Left hindlimb (tissue), 1 donor: ENCODE data around the gene OSBPL1A.

ENCODE experiments used
- DNase-seq: peaks from one replicate; pipeline ENCODE4 v3.0.0-alpha.2; 2018

Gene OSBPL1A

GRCh38 chr18:24397694-24398368, at the start of gene OSBPL1A:
Gene OSBPL1A, minus strand, starts transcription at chr18:24397824. Its CDS starts 20,291 bp downstream, at chr18:24377533.
- peak; percentile 96 for DNase-seq

- no peak for DNase-seq
Measured at GRCh38 chr18:24446953-24447538, 49.4 kb upstream of the OSBPL1A start.

GRCh38 chr18:24446453-24446852, 48.8 kb upstream of the OSBPL1A start:
- DNase-seq = no peak

- DNase-seq = no peak
Measured at GRCh38 chr18:24443870-24444269, 46.2 kb upstream of the OSBPL1A start.

- DNase-seq = no peak
Measured at GRCh38 chr18:24436939-24437338, 39.3 kb upstream of the OSBPL1A start.

GRCh38 chr18:24432618-24433017, 35.0 kb upstream of the OSBPL1A start:
- DNase-seq = no peak

- DNase-seq = no peak
Measured at GRCh38 chr18:24429188-24429587, 31.6 kb upstream of the OSBPL1A start.

- no peak for DNase-seq
Measured at GRCh38 chr18:24428709-24429108, 31.1 kb upstream of the OSBPL1A start.

- no peak for DNase-seq
Measured at GRCh38 chr18:24427484-24427883, 29.9 kb upstream of the OSBPL1A start.

GRCh38 chr18:24426398-24427294, 29.0 kb upstream of the OSBPL1A start, which contains the start of gene IMPACT:
Gene IMPACT, plus strand, starts transcription at chr18:24426670. Its CDS starts 87 bp downstream, at chr18:24426757.
- peak; percentile 91 for DNase-seq

- no peak for DNase-seq
Measured at GRCh38 chr18:24426073-24426397, 28.4 kb upstream of the OSBPL1A start.

GRCh38 chr18:24421831-24422230, 24.2 kb upstream of the OSBPL1A start:
- DNase-seq = no peak

GRCh38 chr18:24420551-24420950, 22.9 kb upstream of the OSBPL1A start:
- no peak for DNase-seq

GRCh38 chr18:24417480-24417879, 19.9 kb upstream of the OSBPL1A start:
- DNase-seq = no peak

GRCh38 chr18:24414349-24415003, 16.9 kb upstream of the OSBPL1A start:
- no peak for DNase-seq

- DNase-seq = no peak
Measured at GRCh38 chr18:24413148-24413547, 15.5 kb upstream of the OSBPL1A start.

GRCh38 chr18:24408496-24408895, 10.9 kb upstream of the OSBPL1A start:
- DNase-seq = no peak

- DNase-seq = no peak
Measured at GRCh38 chr18:24404591-24404990, 7.0 kb upstream of the OSBPL1A start.

GRCh38 chr18:24403076-24403475, 5.5 kb upstream of the OSBPL1A start:
- DNase-seq = no peak

- no peak for DNase-seq
Measured at GRCh38 chr18:24402209-24402785, 4.7 kb upstream of the OSBPL1A start.

- no peak for DNase-seq
Measured at GRCh38 chr18:24400587-24400986, 3.0 kb upstream of the OSBPL1A start.

GRCh38 chr18:24398540-24398939, 916 bp upstream of the OSBPL1A start:
- peak; percentile 36 for DNase-seq
